Ascending aorta (tissue), 2 donors: ENCODE results near the gene ANGPTL2. TPM values are rescaled to one million over a fixed set of nuclear protein-coding genes. Genes with fewer than 3 reads are reported as not detected.
A peak's percentile ranks its signal among the peaks of the same experiment; 100 is the strongest.

Experiments used
- DNase-seq, 2 donors: peaks; one replicate each; pipeline ENCODE4 v3.0.0-alpha.2; 2019; ENCODE audit warnings: low spot score in 2 of 2
- H3K27ac ChIP-seq, 2 donors: fragments of 200-600 bp; sonication (generic); one replicate each; pipeline ENCODE4 v1.5.1; 2016 to 2017; ENCODE audit warnings: mild to moderate bottlenecking in 1 of 2
- H3K27me3 ChIP-seq: fragments of 200-600 bp; sonication (generic); one replicate; pipeline ENCODE4 v1.5.1; 2017
- H3K36me3 ChIP-seq, 2 donors: fragments of 200-600 bp; sonication (generic); one replicate each; pipeline ENCODE4 v1.5.1; 2016
- H3K4me1 ChIP-seq, 2 donors: fragments of 200-600 bp; sonication (generic); one replicate each; pipeline ENCODE4 v1.5.1; 2016 to 2017; ENCODE audit warnings: mild to moderate bottlenecking in 1 of 2
- H3K4me3 ChIP-seq, 2 donors: fragments of 200-600 bp; sonication (generic); one replicate each; pipeline ENCODE4 v1.5.1; 2016 to 2017; ENCODE audit warnings: mild to moderate bottlenecking in 1 of 2
- H3K9me3 ChIP-seq, 2 donors: fragments of 200-600 bp; sonication (generic); one replicate each; pipeline ENCODE4 v1.5.1; 2016
- intact Hi-C: fragments of 100-400 bp; cut with DNase I; formaldehyde crosslinking; loops from one replicate; pipeline ENCODE4 v1.15.1; 2023
- total RNA-seq: library from RNA; depleted of rRNA; stranded (reverse); fragments of >200 nt; gene quantifications from one replicate; pipeline ENCODE4 v1.1.0, GENCODE V29; 2016
- TF ChIP-seq, protein P1 (sequence below), 3 experiments: fragments of 200-600 bp in 2 of 3; fragments of 450-650 bp in 1 of 3; sonication (generic) in 2 of 3; IDR thresholded peaks; one replicate each; pipeline ENCODE4 v1.5.1; 2016 to 2019; ENCODE audit warnings: antibody characterized with exemption in 3 of 3, mild to moderate bottlenecking in 1 of 3, moderate library complexity in 1 of 3

ANGPTL2 gene
- total RNA-seq, 1 donor from 2014 or later: 19.6 TPM

GRCh38 chr9:127162864-127163365, 40.5 kb upstream of the ANGPTL2 start:
- DNase-seq: no peak
- no peak overlapping the region for H3K27ac ChIP-seq

DNA sequence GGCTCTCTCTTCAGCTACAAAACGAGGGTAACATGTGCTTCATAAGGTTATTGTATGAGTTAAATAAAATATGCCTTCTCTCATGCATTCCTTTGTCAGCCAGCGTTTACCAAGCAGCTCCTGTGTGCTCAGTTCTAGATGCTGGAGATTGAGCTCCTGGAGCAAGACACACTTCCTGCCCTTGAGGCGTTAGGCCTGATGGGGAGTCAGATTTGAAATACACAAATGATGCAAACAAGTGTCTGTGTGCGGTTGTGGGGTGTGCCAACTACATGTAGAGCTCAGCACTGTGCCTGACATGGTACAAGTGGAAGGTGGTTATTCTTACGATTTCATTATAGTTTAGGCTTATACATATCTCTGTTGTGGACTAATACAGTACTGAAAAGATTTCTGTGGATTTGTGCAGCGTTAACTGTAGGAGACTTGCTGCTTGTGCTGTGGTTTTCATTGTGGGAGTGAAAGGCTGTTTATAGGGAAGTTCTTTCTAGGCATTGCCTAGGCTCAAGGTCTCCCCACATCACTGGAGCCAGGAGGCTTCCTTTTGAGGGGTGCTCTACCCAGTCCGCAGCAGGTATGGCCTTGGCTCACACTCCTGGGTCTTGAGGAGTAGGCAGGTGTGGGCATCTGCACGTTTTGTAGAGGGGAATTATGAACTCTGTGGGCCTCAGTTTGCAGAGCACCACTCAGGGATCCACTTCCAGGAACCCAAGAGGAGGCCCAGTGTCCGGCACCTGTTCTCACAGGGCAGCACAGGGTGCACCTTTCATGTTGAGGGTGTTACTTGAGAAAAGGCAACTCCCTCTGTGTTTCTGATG, 39.8 kb upstream of the ANGPTL2 start:
- DNase-seq: no peak
- Histone ChIP-seq H3K36me3 (no peaks in the 10 kb centered on the region), H3K4me3 (no peak overlapping the region), H3K9me3 (no peaks in the 10 kb centered on the region), H3K27ac (no peak overlapping the region), H3K27me3 (no peaks in the 10 kb centered on the region), H3K4me1 (peaks cover 0 to 5% of the 10 kb centered on the region in 2 donors)
- TF ChIP-seq, protein P1, sequence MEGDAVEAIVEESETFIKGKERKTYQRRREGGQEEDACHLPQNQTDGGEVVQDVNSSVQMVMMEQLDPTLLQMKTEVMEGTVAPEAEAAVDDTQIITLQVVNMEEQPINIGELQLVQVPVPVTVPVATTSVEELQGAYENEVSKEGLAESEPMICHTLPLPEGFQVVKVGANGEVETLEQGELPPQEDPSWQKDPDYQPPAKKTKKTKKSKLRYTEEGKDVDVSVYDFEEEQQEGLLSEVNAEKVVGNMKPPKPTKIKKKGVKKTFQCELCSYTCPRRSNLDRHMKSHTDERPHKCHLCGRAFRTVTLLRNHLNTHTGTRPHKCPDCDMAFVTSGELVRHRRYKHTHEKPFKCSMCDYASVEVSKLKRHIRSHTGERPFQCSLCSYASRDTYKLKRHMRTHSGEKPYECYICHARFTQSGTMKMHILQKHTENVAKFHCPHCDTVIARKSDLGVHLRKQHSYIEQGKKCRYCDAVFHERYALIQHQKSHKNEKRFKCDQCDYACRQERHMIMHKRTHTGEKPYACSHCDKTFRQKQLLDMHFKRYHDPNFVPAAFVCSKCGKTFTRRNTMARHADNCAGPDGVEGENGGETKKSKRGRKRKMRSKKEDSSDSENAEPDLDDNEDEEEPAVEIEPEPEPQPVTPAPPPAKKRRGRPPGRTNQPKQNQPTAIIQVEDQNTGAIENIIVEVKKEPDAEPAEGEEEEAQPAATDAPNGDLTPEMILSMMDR (IDR thresholded peaks at IDR 0.05): no peak
- intact Hi-C loops: no loop called here

More at GRCh38 chr9:127162864-127163365, 40.5 kb upstream of the ANGPTL2 start:
- TF ChIP-seq, protein P1 (IDR thresholded peaks at IDR 0.05): no peak
- H3K9me3 ChIP-seq: no peaks in the 10 kb centered on the region
- intact Hi-C loops: no loop called here
- H3K4me1 ChIP-seq: peaks cover 0 to 5% of the 10 kb centered on the region in 2 donors
- no peaks in the 10 kb centered on the region for H3K27me3 ChIP-seq
- no peaks in the 10 kb centered on the region for H3K36me3 ChIP-seq
- H3K4me3 ChIP-seq: no peak overlapping the region

- DNase-seq: peak in 1 of 2 donors; percentile 60
- TF ChIP-seq, protein P1 (IDR thresholded peaks at IDR 0.05): no peak
- Histone ChIP-seq H3K27ac (no peak overlapping the region), H3K36me3 (no peaks in the 10 kb centered on the region), H3K4me3 (no peak overlapping the region), H3K9me3 (no peaks in the 10 kb centered on the region), H3K4me1 (peaks cover 0 to 5% of the 10 kb centered on the region in 2 donors), H3K27me3 (no peaks in the 10 kb centered on the region)
- intact Hi-C loops: no loop called here
Observed at GRCh38 chr9:127161081-127161624, 38.7 kb upstream of the ANGPTL2 start.

DNA sequence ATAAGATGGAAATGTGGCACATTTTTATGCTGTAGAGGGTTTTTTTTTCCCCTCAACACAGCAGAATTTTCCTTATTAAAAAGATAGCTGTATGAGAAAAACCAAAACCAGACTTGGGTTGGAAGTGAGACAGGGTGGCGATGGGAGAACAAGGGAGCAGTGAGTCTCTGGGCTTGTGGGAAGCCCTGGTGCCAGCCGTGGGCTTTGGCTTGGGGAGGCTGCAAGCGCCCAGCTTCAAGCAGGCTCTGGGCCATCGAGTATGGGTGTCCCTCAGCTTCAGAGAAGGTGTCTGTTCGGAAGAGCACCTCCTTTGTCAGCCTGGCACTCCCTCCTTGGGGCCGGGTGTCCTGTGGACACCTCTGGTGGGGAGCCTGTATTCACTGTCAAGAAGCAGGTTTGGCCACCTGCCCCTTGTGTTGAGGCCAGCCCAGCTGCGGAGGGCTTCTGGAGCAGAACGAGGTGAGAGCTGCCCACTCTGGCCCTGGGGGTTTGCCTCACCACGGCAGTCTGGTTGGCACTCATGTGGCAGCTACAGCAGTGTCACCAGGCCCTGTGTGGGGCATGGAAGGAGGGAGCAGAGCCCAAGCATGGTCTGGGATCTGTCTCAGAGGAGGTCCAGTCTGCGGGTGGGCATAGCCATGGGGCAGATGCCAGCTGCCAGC, 37.6 kb upstream of the ANGPTL2 start:
- Histone ChIP-seq H3K36me3 (no peaks in the 10 kb centered on the region), H3K27ac (no peak overlapping the region), H3K27me3 (no peaks in the 10 kb centered on the region), H3K9me3 (no peaks in the 10 kb centered on the region), H3K4me3 (no peak overlapping the region), H3K4me1 (peaks cover 0 to 9% of the 10 kb centered on the region in 2 donors)
- DNase-seq: peak in 1 of 2 donors; percentile 60
- TF ChIP-seq, protein P1 (IDR thresholded peaks at IDR 0.05): no peak
- intact Hi-C loops: no loop called here

DNA sequence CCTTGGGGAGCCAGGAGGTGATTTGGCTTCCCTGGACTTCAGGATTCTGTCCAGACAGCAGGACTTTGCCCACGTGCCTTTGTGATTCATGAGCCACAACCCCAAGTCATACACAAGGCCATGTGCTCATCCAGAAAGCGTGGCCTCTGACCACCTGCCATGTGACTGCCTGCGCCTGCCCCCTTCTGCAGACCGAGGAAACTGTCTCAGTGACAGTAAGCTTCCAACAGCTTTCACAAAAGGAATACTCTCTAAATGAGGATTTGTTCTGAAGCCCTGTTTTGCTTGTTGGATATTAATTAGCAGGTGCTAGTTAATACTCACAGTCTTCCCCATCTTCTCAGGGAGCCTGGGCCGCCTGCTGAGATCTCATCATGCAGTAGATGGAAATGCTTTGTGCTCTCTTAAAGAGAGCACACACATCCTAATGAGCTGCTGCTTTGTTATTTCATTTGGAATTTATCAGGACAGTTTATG, 36.9 kb upstream of the ANGPTL2 start:
- Histone ChIP-seq H3K27ac (no peak overlapping the region), H3K4me1 (peaks cover 0 to 10% of the 10 kb centered on the region in 2 donors), H3K27me3 (no peaks in the 10 kb centered on the region), H3K36me3 (no peaks in the 10 kb centered on the region), H3K9me3 (no peaks in the 10 kb centered on the region), H3K4me3 (no peak overlapping the region)
- peak in 1 of 2 donors; percentile 56 for DNase-seq
- TF ChIP-seq, protein P1 (IDR thresholded peaks at IDR 0.05): no peak
- intact Hi-C loops: no loop called here
